ENCODE measurements around the gene ZSCAN20.

The ZSCAN20 gene

DNA sequence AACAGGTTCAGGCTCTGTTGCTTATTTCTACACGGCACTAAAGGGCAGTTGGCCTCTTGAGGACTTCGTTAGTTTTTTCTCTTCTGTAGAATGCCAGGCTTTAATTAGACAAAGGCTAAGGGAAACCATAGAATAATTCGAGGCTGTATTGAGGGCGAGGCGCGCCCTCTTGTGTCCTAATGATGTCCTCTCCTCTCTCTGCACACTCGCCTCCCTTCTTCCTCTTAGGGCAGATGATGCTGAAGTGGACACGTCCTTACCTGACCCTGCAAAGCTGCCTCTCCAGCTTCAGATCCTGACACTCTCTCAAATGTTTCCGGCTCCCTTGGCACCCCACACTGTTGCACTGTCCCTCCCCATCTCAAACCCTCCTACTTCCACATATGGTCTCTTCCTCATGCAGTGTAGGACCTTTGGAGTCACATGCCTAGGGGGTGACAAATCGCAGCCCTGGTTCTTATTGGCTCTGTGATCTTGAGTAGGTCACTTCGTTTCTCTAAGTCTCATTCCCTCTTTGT is 1.9 kb upstream of the ZSCAN20 start:
- Histone ChIP-seq H3K36me3 (ENCODE audit: insufficient read depth, low read length) (no peaks in the 10 kb centered on the region), H3K4me1 (ENCODE audit: insufficient read depth, low read length) (peaks cover 33% of the 10 kb centered on the region), H3K79me2 (ENCODE audit: insufficient read depth, low read length) (peaks cover 8% of the 10 kb centered on the region; the same call in 1 of the 2 replicates), H2AFZ (ENCODE audit: low read depth, low read length) (peak overlapping the region; percentile 61), H3K27ac (ENCODE audit: low read length) (no peak overlapping the region), H3K4me3 (ENCODE audit: low read depth in 1 of 2, low read length in 2 of 2) (no peak overlapping the region), H3K9me3 (ENCODE audit: insufficient read depth, low read length, severe bottlenecking) (no peaks in the 10 kb centered on the region), H3K9ac (ENCODE audit: low read depth, low read length) (no peak overlapping the region), H4K20me1 (ENCODE audit: insufficient read depth, low read length) (no peaks in the 10 kb centered on the region), H3K4me2 (ENCODE audit: insufficient read depth, low read length) (no peak overlapping the region), H3K27me3 (ENCODE audit: insufficient read depth, low read length, poor library complexity) (no peaks in the 10 kb centered on the region)
- peak; percentile 64 for DNase-seq
- peak; percentile 34; the same call in 2 of the 3 replicates for ATAC-seq (ENCODE audit: insufficient read depth, low read depth)
- TF ChIP-seq, protein P1, sequence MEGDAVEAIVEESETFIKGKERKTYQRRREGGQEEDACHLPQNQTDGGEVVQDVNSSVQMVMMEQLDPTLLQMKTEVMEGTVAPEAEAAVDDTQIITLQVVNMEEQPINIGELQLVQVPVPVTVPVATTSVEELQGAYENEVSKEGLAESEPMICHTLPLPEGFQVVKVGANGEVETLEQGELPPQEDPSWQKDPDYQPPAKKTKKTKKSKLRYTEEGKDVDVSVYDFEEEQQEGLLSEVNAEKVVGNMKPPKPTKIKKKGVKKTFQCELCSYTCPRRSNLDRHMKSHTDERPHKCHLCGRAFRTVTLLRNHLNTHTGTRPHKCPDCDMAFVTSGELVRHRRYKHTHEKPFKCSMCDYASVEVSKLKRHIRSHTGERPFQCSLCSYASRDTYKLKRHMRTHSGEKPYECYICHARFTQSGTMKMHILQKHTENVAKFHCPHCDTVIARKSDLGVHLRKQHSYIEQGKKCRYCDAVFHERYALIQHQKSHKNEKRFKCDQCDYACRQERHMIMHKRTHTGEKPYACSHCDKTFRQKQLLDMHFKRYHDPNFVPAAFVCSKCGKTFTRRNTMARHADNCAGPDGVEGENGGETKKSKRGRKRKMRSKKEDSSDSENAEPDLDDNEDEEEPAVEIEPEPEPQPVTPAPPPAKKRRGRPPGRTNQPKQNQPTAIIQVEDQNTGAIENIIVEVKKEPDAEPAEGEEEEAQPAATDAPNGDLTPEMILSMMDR (IDR thresholded peaks at IDR 0.05; ENCODE audit: borderline replicate concordance, extremely low read depth, low read length, poor library complexity, severe bottlenecking): peak; percentile 84
- no peak for TF ChIP-seq EZH2 (IDR thresholded peaks at IDR 0.05; ENCODE audit: borderline replicate concordance, low read depth, low read length, severe bottlenecking)

DNA sequence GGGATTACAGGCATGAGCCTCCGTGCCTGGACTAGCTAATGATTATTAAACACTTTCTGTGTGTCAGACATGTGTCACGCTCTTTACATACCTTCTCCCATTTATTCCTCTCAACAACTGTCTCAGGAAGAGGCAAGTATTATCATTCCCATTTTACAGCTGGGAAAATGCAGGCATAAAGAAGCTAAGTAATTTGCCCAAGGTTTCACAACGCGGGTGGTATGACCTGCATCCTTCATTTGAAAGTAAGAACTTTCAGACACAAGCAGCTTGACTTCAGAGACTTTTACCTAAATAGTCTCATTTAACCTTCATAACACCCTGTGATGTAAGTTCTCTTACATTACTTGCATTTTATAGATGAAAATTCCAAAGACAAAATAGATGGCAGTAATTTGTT is 1.0 kb upstream of the ZSCAN20 start:
- ATAC-seq (ENCODE audit: insufficient read depth, low read depth) (no peak), DNase-seq (no peak)
- Histone ChIP-seq H3K36me3 (ENCODE audit: insufficient read depth, low read length) (no peaks in the 10 kb centered on the region), H3K4me1 (ENCODE audit: insufficient read depth, low read length) (peaks cover 33% of the 10 kb centered on the region), H2AFZ (ENCODE audit: low read depth, low read length) (peak overlapping the region; percentile 79), H3K27me3 (ENCODE audit: insufficient read depth, low read length, poor library complexity) (no peaks in the 10 kb centered on the region), H3K79me2 (ENCODE audit: insufficient read depth, low read length) (peaks cover 8% of the 10 kb centered on the region; the same call in 1 of the 2 replicates), H3K9ac (ENCODE audit: low read depth, low read length) (no peak overlapping the region; the same call in 1 of the 2 replicates), H4K20me1 (ENCODE audit: insufficient read depth, low read length) (no peaks in the 10 kb centered on the region), H3K9me3 (ENCODE audit: insufficient read depth, low read length, severe bottlenecking) (no peaks in the 10 kb centered on the region), H3K27ac (ENCODE audit: low read length) (peak overlapping the region; percentile 71; the same call in 1 of the 2 replicates), H3K4me2 (ENCODE audit: insufficient read depth, low read length) (peak overlapping the region; percentile 90; the same call in 1 of the 2 replicates), H3K4me3 (ENCODE audit: low read depth in 1 of 2, low read length in 2 of 2) (no peak overlapping the region)
- TF ChIP-seq, protein P1 (IDR thresholded peaks at IDR 0.05; ENCODE audit: borderline replicate concordance, extremely low read depth, low read length, poor library complexity, severe bottlenecking): no peak
- TF ChIP-seq EZH2 (IDR thresholded peaks at IDR 0.05; ENCODE audit: borderline replicate concordance, low read depth, low read length, severe bottlenecking): no peak

DNA sequence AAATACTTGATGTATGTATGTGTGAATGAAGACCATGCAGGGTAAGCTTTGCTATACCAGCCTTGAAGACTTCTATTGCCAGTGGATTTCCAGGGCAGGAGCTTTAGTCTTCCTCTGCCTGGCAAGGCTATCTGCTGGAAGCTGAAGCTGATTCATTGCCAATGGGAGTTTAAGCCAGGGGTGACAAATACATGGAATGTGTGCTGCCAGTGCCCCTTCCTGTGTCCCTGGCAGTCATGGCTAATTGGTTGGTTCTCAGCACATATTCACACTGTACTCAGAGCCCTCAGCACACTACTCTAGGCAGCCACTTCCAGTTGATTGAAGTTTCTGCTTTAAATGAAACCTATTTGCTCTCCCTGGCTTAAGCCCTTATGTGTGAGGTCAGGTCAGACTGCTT is 1.5 kb downstream of the ZSCAN20 start:
- no peak overlapping the region for H2AFZ ChIP-seq (ENCODE audit: low read depth, low read length)
- H3K36me3 ChIP-seq (ENCODE audit: insufficient read depth, low read length): peaks cover 1% of the 10 kb centered on the region; the same call in 1 of the 2 replicates
- ATAC-seq (ENCODE audit: insufficient read depth, low read depth): no peak
- DNase-seq: no peak
- peaks cover 33% of the 10 kb centered on the region for H3K4me1 ChIP-seq (ENCODE audit: insufficient read depth, low read length)
- H4K20me1 ChIP-seq (ENCODE audit: insufficient read depth, low read length): no peaks in the 10 kb centered on the region
- H3K9me3 ChIP-seq (ENCODE audit: insufficient read depth, low read length, severe bottlenecking): no peaks in the 10 kb centered on the region
- H3K9ac ChIP-seq (ENCODE audit: low read depth, low read length): no peak overlapping the region
- no peak overlapping the region for H3K27ac ChIP-seq (ENCODE audit: low read length)
- TF ChIP-seq, protein P1 (IDR thresholded peaks at IDR 0.05; ENCODE audit: borderline replicate concordance, extremely low read depth, low read length, poor library complexity, severe bottlenecking): no peak
- TF ChIP-seq EZH2 (IDR thresholded peaks at IDR 0.05; ENCODE audit: borderline replicate concordance, low read depth, low read length, severe bottlenecking): no peak
- no peak overlapping the region for H3K4me3 ChIP-seq (ENCODE audit: low read depth in 1 of 2, low read length in 2 of 2)
- no peaks in the 10 kb centered on the region for H3K27me3 ChIP-seq (ENCODE audit: insufficient read depth, low read length, poor library complexity)
- peaks cover 8% of the 10 kb centered on the region; the same call in 1 of the 2 replicates for H3K79me2 ChIP-seq (ENCODE audit: insufficient read depth, low read length)
- H3K4me2 ChIP-seq (ENCODE audit: insufficient read depth, low read length): peak overlapping the region; percentile 90; the same call in 1 of the 2 replicates

All from DND-41 (cell line).